NCI-H1694 (cell line): ENCODE data around the gene PRDM10.
"Not testable (repeated sequence)": the region's sequence is repeated elsewhere in the genome, so short reads cannot be mapped to it uniquely, and the experiment has no call there.

Experiments
- DNase-seq: peaks from one replicate; lab custom pipeline; 2025; lab: John Stamatoyannopoulos, UW

The PRDM10 gene

DNA sequence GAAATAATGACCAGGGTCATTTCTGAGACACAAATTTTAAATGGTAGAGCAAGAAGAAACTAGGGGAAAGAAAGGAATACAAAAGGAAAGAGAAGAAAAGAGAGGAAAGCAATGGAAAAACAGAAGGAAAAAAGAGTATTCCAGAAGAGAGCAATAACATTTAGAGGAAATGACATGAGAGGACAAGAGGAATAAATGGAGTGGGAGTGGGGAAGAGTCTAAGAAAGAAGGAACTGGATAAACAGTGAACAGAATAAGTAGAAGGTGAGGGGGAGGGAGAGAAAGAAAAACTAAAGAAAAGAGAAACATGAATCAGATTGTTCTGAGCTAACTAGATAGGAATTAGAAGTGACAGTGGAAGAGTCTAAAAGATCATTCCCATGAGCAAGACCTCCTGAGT, 28.4 kb downstream of the PRDM10 start:
- DNase-seq, result no peak

DNA sequence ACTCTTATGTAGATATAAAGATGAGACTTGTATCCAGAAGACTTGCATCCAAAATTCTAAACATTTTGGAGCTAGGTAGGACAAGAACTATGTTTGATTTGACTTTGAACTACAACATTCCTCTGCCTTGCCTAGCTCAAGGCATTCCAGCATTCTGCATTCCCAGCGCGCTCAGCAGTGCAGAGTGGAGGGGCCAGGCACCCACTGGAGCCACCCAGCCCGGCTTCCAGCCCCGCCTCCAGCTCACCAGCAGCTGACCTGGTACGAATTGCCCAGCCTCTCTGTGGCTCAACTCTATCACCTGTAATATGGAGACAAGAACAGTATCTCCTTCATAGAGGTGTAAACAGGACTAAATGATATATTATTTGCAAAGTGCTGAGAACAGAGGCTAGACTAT, 28.8 kb downstream of the PRDM10 start:
- no peak for DNase-seq

DNA sequence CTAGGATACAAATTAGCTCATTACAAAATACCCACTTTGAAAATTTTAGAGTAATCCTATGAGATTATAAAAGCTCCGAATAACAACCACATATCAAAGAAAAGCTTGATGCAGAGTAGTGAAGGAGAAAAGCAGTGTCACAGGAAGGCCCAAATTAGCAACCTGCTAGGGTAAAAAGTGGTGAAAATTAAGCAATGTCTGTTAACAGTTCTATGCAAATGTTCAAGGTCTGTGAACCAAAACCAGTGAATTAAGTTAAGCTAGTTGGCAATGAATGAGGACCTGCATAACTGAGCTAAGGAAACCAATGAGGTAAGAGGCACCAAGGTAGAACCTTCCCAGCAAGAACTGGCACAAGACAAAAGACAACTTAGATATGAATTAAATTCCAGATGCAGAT, 29.6 kb downstream of the PRDM10 start:
- DNase-seq, result no peak

DNA sequence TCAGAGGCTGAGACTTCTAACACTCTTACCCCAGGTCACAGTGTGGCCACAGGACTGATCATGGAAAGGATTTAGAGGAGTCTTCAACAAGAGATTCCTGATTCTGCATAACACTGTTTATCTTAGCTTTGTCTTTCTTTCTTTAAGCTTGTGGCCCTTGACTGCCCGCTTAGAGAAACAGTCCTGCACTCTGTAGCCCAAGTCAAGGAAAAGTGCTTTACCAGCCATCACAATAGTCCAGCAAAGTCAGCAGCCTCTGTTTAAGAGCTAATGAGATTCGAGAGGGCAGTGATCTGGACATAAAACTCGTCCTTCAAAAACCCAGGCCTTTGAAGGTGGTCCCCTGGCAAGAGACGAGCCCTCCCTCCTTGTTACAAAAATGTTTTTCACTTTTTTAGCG, 30.0 kb downstream of the PRDM10 start:
- no peak for DNase-seq

DNA sequence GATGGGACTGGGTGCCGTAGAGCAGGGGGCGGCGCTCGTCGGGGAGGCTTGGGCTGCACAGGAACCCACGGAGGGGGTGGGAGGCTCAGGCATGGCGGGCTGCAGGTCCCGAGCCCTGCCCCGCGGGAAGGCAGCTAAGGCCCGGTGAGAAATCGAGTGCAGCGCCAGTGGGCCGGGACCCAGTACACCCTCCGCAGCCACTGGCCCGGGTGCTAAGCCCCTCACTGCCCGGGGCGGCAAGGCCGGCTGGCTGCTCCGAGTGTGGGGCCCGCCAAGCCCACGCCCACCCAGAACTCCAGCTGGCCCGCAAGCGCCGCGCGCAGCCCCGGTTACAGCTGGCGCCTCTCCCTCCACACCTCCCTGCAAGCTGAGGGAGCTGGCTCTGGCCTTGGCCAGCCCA, 30.8 kb downstream of the PRDM10 start:
- DNase-seq, result not testable (repeated sequence)

DNA sequence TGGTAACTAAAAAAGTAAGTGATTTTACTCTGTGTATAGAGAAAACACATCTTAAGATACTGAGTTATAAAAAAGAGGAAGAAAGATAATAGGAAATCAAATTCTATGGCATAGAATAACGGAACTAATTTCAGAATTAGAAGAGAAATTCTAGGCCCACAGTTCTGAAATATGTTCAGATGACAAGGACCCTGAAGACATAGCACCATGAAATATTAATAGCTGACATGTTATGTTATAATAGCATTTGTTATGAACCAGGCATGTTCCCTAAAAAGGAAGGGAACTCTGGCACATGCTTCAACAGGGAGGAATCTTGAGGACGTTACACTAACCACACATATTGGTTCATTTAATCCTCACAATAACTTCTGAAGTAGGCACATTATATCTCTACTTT, 32.7 kb downstream of the PRDM10 start:
- DNase-seq, result no peak

DNA sequence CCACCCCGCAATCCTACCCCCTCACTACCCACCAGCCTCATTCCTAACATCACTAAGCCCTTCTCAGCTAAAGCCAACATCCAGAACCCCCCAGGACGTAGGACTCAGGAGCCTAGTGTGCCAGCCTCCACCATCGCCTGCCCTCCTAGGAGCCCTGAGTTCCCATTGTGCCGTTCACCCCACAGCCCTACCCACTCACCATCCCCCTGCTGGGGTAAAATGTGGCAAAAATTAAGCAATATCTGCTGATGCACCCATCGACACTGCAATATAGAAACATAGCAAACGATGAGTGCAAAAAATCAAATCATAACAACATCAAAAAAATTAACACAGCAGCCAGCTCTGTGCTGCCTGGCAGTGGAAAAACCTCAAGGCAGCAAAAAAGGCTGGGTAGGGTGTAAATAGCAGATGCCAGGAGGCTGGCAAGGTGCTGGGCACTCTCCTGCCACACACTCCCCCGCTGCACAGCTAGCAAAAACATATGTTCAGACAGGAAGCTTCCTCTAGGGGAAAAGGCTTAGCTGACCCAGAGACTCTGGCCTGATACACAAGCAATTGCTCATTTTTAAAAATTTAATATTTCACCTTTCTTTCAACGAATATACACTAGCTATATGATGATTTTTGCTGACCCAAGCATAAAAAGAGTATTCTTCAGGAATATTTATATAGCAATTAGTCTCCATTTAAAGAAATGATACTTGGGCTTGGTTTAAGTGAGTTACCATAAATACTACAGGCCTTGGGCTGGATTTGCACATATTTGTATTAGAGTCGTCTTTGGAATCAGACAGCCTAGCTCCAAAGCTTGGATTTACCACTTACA, 33.8 kb downstream of the PRDM10 start:
- DNase-seq, result no peak

DNA sequence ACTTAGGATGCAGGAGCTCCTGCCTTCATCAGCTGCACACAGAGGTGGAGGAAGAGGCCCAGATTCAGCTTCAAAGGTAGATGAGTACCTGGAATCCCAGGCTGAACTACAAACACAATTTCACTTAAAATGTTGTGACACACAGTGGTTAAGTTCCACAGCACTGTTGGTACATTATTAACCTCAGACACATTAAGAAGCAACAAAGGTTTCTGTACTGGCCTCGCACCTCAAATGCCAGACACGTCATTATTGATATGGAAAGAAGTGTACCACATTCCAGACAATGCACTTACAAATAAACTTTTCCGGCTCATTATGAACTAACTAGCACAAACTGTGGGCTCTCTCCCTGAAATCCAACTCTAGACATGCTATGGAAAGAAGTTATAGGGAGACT, 34.6 kb downstream of the PRDM10 start:
- DNase-seq, result no peak

DNA sequence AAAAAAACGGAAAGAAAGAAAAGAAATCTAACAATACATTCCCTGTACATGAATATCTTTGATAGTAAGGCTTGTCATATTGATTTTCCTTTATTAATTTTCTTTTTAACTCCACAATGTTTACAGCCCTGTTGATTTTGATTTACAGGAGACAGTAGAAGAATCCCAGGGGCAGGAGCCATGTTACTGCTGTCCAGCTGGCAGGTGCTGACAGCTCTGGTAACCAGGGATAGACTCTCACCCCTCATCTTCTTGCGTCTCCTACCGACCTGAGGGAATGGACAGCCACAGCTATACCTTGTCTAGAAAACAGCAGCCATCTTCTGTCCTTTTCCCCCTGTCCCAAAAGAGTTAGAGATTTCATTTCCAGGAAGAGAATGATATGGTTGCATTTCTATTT, 37.4 kb downstream of the PRDM10 start:
- DNase-seq, result no peak

DNA sequence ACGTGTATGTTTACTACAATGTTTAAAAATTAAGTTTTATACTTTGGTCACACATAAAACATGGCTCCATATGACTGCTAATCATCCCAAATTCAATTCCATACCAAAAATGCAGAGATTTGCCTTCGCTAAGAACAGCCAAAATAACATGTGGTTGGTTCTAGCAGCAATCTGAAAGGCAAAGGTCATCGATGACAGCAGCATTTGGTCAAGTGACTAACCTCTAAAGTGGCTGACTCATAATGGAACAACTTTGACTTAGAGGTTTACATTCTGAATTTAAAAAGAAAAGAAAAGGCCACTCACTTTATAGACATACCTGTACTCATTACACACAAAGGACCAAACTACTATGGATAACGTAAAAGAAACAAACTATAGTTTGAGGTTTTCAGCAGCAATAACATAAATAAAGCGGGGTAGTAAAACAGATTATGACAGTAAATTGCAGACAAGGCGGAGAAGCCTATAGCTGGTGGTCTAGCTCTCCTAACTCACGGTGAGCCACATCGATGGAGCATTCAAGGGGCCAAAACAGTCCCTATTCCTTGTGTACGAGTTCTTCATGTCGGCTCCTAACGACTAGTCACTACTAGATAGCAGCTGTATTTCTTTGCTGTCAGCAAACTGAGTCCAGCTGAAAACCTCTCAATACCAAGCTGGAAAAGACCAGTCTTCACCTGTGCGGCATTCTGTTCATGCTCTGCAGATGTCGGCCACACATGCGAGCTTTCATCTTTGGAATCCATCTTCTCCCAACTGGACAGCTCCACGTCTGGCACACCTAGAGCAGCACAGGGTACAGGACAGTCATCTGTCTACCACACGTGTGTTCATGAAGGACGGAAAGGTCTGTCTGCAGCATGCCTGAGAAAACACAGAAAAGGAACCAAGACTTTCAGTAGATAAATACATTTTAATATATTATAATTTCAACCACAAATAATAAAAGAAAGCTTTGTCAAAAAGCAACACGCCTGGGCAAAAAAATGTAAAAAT, 42.1 kb downstream of the PRDM10 start:
- DNase-seq, result no peak

DNA sequence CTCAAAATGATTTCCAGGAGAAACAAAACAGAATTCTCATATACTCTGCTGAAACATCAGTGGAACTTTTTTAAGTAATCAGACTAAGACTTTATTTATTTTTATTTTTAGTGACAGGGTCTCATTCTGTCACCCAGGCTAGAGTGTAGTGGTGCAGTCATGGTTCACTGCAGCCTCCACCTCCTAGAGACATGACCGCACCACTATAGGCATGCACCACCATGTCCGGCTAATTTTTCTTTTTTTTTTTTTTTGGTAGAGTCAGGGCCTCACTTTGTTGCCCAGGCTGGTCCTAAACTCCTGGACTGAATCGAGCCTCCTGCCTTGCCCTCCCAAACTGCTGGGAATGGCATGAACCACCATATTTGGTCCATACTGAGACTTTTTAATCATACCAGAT, 42.9 kb downstream of the PRDM10 start:
- DNase-seq, result no peak

DNA sequence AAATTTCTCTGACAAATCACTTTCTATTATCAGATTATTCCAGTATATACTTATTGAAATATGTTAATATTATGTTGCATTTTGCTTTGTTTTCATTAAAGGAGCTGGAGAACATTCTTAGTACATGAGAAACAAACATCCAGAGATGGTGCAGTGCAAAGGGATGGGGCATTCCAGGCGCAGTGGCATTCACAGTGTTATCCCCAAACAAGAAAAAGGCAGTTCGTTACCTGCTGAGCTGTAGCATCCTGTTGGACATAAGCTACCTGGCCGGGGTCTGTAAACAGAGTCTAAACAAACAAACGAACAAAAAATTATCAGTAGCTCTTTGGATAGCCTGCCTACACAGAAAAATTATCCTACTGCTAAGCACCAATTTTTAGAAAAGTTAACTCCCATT, 47.4 kb downstream of the PRDM10 start:
- no peak for DNase-seq

DNA sequence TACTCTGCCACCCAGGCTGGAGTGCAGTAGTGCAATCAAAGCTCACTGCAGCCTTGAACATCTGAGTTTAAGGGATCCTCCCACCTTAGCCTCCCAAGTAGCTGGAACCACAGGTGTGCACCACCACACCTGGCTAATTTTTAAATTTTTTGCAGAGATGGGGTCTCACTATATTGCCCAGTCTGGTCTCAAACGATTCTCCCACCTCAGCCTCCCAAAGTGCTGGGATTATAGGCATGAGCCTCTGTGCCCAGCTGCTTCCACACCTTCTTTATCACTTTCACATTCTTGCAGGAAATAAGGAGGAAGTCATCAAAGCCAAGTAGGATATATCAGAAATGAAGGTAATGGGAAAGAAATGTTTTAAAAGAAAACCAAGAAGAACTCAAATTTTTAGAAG, 47.9 kb downstream of the PRDM10 start:
- not testable (repeated sequence) for DNase-seq

DNA sequence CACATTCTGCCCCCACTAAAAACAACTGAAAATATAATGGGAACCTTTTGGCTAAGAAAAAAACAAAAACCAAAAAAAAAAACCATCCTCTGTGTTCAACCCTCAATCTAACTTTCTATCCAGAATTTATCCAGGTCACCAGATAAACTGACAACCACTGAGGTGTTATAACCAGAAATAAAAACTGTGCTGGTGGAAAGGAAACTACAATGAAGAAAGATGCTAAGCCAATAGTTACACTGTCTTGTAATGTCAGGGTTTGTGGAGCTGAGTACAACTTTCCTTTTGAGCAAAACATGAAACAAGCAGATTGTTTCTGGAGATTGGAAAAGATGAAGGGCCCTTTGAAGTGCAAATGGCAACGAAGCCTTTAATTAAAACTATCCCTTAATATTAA, 50.8 kb downstream of the PRDM10 start:
- no peak for DNase-seq

DNA sequence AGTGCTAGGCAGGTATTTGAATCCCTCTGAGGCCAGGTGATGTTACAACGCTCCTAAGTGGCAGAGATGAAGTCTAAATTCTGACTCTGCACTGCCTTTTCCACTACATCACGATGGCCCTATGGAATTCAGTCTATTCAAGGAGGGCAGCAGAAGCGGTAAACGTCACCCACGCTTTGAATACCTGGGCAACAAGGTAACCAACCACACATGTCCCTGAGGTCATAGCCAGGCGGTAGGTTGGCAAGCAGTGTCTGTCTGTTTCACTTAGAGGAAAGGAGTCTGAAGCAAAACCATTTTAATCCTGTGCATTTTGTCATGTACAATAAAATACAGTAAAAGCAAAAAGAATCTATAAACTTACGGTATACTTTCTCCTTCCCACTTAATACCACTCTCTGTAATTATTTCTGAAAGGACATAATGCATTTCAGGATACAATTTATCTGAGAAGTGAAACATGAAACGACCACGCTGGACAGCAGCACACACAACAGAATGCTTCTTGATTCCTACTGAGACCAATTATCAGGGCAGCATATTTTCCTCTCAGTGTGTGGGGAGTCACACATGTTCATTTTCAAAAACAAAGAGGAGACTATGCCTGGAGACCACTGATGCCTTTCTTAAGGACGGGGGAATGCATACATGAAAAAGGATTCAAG, 51.3 kb downstream of the PRDM10 start:
- DNase-seq, result no peak

DNA sequence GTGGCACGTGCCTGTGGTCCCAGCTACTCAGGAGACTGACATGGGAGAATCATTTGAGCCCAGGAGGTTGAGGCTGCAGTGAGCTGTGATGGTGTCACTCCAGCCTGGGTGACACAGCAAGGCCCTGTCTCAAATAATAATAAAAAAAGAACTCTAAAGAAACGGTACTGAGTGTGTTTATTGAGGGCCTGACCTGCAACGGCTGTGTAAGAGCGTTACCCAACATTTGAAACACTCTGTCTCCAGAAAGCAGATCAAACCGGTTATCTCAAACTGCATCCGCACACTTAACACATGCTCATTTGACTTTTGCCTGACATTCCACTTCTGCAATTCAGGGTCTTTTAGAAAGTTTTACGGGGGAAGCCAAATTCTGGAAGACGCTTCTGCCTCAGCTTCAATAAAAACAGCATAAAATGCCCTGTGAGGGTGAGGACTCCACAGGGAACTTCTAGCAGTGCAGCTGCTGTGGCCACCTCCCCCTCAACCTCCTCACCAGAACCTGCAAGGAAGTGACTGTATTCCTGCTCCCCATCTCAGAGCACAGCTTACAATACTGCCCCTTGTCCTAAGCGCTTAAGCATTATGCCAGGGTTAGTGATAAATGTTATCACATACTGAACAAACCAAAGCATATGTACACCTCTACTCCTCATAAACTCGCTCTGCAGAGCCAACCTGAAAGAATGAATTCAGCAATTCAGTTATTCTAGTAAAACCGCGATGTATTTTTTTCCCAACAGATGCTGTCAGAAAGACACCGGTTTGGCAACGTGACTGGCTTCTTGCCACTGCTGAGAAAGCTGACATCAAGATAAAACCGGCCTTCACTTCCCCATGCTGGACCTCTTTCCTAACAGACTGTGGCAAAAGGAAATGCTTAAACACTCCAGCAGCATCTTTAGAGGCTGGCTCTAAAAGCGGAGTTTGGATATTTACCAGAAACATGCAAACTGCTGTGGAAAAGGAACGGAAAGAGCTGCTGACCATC, 52.2 kb downstream of the PRDM10 start:
- no peak for DNase-seq

DNA sequence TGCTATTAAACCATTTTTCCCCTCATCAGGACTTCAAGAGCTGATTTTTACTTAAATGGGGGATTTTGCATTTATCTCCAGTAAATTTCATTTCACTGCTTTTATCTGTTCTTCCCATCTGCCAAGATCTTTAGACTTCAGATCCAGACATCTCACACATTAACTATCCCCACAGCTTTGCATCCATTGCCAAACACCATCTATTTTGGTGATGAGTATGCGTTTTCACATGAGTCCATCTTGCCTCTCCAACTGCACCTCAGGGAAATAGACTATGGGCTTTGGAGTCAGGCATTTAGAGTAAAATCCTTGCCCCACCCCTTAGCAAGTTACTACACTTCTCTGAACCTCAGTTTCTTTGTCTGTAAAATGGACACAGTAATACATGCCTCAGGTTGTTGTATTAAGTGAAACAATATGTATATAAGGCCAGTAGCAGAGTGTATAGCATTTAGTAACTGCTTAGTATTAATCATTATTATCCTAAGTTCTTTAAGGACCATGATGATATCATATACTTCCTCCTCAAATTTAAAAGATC, 53.6 kb downstream of the PRDM10 start:
- DNase-seq, result no peak

DNA sequence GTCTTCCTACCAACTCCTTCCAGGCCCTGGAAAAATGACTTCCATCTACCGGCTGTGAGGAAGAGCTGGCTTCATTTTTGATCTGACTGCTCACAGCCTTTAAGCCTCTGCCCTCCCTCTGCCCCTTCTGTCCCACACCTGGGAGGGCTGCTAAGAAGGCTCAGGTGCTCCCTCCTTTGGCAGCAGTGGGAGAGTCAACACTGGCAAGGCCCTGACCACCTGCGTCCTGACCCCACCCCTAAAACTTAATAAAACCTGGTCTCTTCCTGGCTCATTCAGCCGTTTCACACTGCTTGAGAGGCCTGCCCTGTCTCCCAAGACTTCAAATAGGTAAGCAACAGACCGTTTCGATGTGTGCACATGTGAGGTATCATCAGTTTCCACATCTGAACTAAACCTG, 55.2 kb downstream of the PRDM10 start:
- DNase-seq, result no peak

DNA sequence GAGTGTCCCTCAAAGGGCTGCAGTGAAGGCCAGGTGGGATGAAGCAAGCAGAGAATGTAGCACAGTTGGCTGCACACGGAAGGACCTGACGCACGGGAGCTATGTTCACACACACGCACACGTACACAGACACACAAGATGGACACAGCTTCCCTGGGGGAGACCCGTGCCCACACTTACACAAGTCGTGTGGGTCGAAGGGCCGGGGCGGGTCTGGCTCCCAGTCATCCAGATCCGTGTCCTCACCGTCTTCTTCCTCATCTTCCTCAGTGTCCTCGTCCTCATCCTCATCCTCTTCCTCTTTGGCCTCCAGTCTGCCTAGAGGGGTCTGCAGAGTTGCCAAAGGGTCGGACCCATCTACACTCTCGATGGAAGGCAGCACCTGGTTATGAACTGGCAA, 55.7 kb downstream of the PRDM10 start:
- no peak for DNase-seq

DNA sequence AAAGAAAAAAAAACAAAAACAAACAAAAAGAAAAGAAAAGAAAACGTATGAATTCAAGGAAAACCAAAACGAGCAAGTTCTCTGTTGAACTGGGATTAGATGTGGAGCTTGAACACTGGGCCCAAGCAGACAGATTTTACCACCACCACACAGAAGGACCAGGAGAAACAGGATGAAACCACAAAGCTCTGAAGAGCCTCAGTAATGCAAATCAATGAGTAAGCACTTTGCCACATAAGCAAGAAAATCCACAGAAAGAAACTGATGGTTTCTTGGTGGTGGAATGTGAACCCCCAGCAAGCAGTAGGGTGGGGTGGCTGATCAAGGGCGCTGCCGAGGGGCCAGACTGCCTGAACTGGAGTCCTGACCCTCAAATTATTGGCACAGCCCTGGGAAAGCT, 56.4 kb downstream of the PRDM10 start:
- no peak for DNase-seq

DNA sequence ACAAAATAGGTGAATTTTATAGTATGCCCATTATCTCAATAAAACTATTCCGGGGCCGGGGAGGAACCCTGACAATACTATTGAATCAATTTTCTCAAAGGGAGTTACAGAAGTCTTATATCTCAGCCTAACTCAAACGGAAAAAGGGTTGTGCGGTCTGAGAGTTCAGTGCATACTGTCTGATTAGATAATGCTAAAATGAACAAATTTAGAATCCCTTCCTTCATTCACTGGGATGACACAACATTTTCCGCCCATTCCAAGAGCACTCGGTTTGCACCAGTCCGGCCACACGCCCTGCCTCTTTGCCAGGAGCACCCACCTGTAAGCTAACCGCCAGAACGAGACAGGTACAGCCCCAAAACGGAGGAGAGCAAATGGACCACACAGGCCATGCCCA, 57.3 kb downstream of the PRDM10 start:
- no peak for DNase-seq
